ENCODE data around the gene TUBB4A.
A peak's percentile ranks its signal among the peaks of the same experiment; 100 is the strongest.
"Not testable (repeated sequence)": the region's sequence is repeated elsewhere in the genome, so short reads cannot be mapped to it uniquely, and the experiment has no call there.

Gene TUBB4A

DNA sequence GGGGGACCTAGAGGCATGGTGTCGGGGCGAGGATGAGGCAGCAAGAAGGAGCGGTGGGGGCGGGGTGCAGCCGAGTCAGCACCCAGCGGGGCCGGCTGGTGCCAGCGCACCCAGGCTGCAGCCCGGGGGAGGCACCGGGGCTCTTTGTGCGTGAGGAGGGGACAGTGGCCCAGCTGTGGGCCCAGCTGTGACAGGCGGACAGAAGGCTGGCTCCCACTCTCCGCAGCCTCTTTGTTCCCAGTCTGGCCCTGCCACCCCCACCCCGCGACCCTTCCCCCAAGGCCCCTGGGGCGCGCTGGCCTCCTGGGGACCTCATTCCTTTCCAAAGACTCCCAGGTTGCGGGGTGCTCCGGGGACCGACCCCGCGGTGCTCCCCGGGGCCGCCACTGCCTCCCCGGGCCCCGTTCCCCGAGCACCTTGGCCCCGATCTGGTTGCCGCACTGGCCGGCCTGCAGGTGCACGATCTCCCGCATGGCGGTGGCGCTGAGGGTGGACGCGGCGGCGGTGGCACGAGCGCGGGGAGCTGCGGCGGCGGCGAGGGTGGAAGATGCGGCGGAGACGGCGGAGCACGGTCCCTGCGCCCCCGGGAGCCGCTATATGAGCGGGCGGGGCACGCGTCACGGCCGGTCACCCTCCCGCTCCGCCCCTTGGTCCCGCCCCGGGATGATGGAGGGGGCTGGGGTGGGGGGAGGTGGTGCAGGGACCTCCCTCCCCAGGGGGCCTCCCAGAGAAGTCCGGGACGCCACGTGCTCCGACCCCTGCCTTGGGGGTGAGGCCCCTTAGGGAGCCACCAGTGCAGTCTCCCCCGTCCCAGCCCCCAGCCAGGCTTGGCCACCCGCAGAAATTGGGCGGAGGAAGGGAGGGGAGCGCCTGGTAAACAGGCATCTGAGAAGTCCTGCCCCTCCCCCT, at the start of gene TUBB4A:
Gene TUBB4A (minus strand): TSS at position 570 of the 909 bp plus-strand sequence. CDS start 97 bp downstream, at position 473.
- DNase-seq, result peak; percentile 40 to 54

- DNase-seq, result no peak
These were observed 49.0 kb upstream of the TUBB4A start for GRCh38 chr19:6551091-6551490.

DNA sequence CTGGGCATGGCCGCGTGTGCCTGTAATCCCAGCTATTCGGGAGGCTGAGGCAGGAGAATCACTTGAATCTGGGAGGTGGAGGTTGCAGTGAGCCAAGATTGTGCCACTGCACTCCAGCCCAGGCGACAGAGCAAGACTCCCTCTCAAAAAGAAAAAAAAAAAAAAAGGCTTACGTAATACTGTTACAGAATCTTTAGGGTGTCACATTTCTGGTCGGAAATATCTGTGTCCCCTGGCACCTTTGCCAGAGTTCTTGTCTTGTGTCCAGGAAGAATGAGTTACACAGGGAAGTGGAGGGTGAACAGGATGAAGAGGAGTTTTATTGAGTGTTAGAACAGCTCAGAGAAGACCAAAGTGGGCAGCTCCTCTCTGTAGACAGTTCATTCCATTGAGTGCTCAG, 48.6 kb upstream of the TUBB4A start:
- not testable (repeated sequence) for DNase-seq

DNA sequence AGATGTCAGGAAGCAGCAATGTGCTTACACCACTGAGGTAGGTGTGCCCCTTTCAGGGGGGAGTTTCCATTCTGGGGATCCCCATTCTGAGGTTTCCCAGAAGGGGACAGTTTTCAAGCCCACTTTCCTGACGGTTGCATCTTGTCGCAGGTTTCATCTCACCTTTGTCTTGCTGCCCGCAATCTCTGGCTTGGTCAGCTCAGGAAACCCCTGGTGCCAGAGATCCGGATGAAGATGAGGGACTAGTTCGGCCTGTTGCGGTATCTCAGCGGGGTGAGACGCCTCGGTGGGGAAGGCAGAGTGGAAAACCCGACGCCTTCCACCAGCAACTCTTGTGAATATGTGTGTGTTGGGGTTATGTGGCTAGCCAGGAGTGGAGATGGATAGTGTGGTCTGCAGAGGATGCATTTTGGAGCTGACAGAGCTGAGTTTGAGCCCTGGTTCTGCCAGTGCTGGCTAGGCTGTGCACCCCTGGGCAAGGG, 41.8 kb upstream of the TUBB4A start:
- no peak for DNase-seq

GRCh38 chr19:6540918-6541689, 39.0 kb upstream of the TUBB4A start:
- no peak for DNase-seq

DNA sequence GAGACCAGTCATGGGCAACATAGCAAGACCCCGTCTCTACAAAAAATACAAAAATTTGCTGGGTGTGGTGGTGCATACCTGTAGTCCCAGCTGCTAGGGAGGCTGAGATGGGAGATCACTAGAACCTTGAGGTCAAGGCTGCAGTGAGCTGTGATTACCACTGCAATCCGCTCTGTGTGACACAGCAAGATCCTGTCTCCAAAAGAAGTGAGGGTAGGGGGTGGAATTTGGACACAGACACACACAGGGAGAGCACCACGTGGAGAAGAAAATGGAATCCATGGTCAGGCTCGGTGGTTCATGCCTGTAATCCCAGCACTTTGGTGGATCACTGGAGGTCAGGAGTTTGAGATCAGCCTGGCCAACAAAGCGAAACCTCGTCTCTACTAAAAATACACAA, 37.4 kb upstream of the TUBB4A start:
- no peak for DNase-seq

- DNase-seq, result no peak
These were observed 33.5 kb upstream of the TUBB4A start for GRCh38 chr19:6535558-6536137.

- no peak for DNase-seq
These were observed 32.5 kb upstream of the TUBB4A start for GRCh38 chr19:6534451-6535093.

GRCh38 chr19:6533746-6534418, 31.8 kb upstream of the TUBB4A start:
- DNase-seq, result no peak

- DNase-seq, result no peak
These were observed 30.9 kb upstream of the TUBB4A start for GRCh38 chr19:6533000-6533328.

DNA sequence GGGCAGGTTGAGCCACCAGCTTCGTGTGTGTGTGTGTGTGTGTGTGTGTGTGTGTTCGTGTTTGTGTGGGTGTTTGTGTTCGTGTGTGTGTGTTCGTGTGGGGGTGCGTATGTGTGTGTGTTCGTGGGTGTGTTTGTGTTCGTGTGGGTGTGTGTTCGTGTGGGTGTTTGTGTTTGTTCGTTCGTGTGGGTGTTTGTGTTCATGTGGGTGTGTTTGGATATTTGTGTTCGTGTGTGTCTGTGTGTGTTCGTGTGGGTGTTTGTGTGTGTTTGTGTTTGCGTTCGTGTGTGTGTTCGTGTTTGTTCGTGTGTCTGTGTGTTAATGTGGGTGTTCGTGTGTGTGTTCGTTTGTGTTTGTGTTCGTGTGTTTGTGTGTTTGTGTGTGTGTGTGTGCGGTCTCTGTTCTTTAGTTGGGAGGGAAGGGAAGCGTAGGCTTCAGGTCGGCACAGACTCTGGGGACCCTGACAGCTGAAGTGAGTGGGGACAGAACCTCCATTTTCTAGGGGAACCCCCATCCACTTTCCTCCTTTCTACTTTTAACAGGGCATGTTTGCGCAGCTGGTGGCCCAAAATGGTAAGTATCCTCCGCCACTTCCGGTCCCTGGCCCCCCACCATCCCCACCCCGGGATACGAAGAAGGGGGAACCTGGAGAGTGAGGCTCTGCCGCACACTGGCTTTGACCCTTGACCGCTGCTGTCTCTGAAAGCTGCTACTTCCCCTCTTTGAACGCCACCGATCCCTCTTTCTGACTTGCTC, 30.3 kb upstream of the TUBB4A start:
- no peak for DNase-seq

- DNase-seq, result no peak
These were observed 29.8 kb upstream of the TUBB4A start for GRCh38 chr19:6531956-6532243.

GRCh38 chr19:6531163-6531955, 29.2 kb upstream of the TUBB4A start:
- no peak for DNase-seq

GRCh38 chr19:6530386-6531162, 28.5 kb upstream of the TUBB4A start, which contains the start of gene TNFSF9:
TSS of gene TNFSF9 (plus strand) at chr19:6531026. CDS start at chr19:6531037, 11 bp downstream.
- peak; percentile 75 to 82 for DNase-seq

- DNase-seq, result no peak
These were observed 27.9 kb upstream of the TUBB4A start for GRCh38 chr19:6529937-6530385.

DNA sequence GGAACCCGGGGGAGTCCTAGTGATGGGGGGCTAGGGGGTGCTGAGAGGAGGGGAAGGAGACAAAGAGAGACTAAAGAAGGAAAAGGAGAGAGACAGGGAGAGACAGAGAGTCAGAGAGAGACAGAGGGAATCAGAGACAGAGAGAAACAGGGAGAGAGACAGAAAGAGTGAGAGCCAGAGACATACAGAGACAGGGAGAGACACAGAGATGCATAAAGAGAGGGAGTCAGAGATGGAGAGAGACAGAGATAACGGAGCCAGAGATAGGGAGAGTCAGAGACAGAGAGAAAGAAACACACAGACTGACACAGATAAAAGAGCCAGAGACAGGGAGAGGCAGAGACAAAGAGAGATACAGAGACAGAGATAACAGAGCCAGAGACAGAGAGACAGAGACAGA, 27.2 kb upstream of the TUBB4A start:
- no peak for DNase-seq

GRCh38 chr19:6528544-6529121, 26.5 kb upstream of the TUBB4A start:
- DNase-seq, result no peak

GRCh38 chr19:6527893-6528543, 25.9 kb upstream of the TUBB4A start:
- no peak for DNase-seq

GRCh38 chr19:6524311-6524710, 22.2 kb upstream of the TUBB4A start:
- no peak for DNase-seq

Measured in stimulated activated CD4-positive, alpha-beta T cell treated with anti-CD3 and anti-CD28 coated beads, Interleukin-4, amount 100 ng/mL, for 4 hours (primary cell).